ENCODE results near the gene PKN1.

DNA sequence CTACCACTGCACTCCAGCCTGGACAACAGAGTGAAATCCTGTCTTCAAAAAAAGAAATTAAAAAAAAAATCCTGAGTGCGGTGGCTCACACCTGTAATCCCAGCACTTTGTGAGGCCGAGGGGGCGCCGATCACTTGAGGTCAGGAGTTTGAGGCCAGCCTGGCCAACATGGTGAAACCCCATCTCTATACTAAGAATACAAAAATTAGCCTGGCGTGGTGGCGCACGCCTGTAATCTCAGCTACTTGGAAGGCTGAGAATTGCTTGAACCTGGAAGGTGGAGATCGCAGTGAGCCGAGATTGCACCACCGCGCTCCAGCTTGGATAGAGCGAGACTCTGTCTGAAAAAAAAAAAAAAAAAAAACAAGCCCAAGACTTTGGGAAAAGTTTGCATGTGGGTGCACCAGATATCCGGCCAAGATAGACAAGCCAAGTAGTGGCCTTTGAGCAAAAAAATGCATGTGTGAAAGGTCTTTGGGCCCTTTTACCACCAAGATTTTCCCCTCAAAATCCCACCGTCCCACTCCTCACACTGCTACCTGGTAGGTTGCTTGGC lies 79.4 kb downstream of the PKN1 start:
- no peak for TF ChIP-seq CTCF (IDR thresholded peaks at IDR 0.05; ENCODE audit: insufficient read depth, low read length)
- no peak for TF ChIP-seq REST (IDR thresholded peaks at IDR 0.05; ENCODE audit: insufficient replicate concordance, low read depth)
- TF ChIP-seq POLR2AphosphoS5 (IDR thresholded peaks at IDR 0.05; ENCODE audit: low read depth) = no peak
- TF ChIP-seq SPI1 (IDR thresholded peaks at IDR 0.05; ENCODE audit: borderline replicate concordance, low read depth) = no peak

All from HL-60 (cell line).